GM23338 (cell line): ENCODE measurements around the gene PUS7. TPM values are rescaled to one million over a fixed set of nuclear protein-coding genes. Genes with fewer than 3 reads are reported as not detected.

ENCODE experiments used
- ATAC-seq: fragments of 200-7000 bp; cut with Tn5 transposase; 3 replicates; pipeline ENCODE4 v1.9.1; 2020
- DNase-seq: peaks from one replicate; pipeline ENCODE4 v3.0.0-alpha.2; 2015; ENCODE audit warnings: low spot score
- H2AFZ ChIP-seq: fragments of 200-600 bp; sonication (generic); 2 replicates; pipeline ENCODE4 v1.8.0; 2016; ENCODE audit warnings: antibody characterized with exemption, mild to moderate bottlenecking, moderate library complexity
- H3F3A ChIP-seq: fragments of 200-600 bp; sonication (generic); replicated peaks from 2 replicates; pipeline ENCODE4 v1.8.0; 2017; ENCODE audit warnings: antibody characterized with exemption, mixed run types, low read depth
- H3K27ac ChIP-seq: fragments of 200-600 bp; sonication (generic); 2 replicates; pipeline ENCODE4 v1.6.1; 2016; ENCODE audit warnings: low read depth
- H3K27me3 ChIP-seq: fragments of 200-600 bp; sonication (generic); 2 replicates; pipeline ENCODE4 v1.8.0; 2016; ENCODE audit warnings: mild to moderate bottlenecking, mixed run types, moderate library complexity; ENCODE audit not compliant: insufficient read depth
- H3K36me3 ChIP-seq: fragments of 200-600 bp; sonication (generic); 2 replicates; pipeline ENCODE4 v1.8.0; 2016; ENCODE audit warnings: mild to moderate bottlenecking; ENCODE audit not compliant: insufficient read depth
- H3K4me1 ChIP-seq: fragments of 200-600 bp; sonication (generic); 2 replicates; pipeline ENCODE4 v1.8.0; 2016; ENCODE audit warnings: mild to moderate bottlenecking, moderate library complexity; ENCODE audit not compliant: insufficient read depth
- H3K4me2 ChIP-seq: fragments of 200-600 bp; sonication (generic); 2 replicates; pipeline ENCODE4 v1.7.1; 2017; ENCODE audit warnings: mixed run types
- H3K4me3 ChIP-seq: fragments of 200-600 bp; sonication (generic); 2 replicates; pipeline ENCODE4 v1.6.1; 2016; ENCODE audit warnings: mixed run types
- H3K79me2 ChIP-seq: fragments of 200-600 bp; sonication (generic); replicated peaks from 2 replicates; pipeline ENCODE4 v1.8.0; 2017; ENCODE audit warnings: mild to moderate bottlenecking; ENCODE audit not compliant: insufficient read depth
- H3K9me2 ChIP-seq: fragments of 200-600 bp; sonication (generic); 2 replicates; pipeline ENCODE4 v1.8.0; 2017; ENCODE audit not compliant: insufficient read depth
- H4K20me1 ChIP-seq: fragments of 200-600 bp; sonication (generic); replicated peaks from 2 replicates; pipeline ENCODE4 v1.8.0; 2017; ENCODE audit warnings: mild to moderate bottlenecking; ENCODE audit not compliant: insufficient read depth
- H3K27ac Mint-ChIP-seq: 2 replicates; pipeline ENCODE4 v1.8.0; 2020; ENCODE audit warnings: inconsistent platforms, mild to moderate bottlenecking, moderate library complexity, mixed read lengths
- H3K27me3 Mint-ChIP-seq: 3 replicates; pipeline ENCODE4 v1.8.0; 2022; ENCODE audit warnings: low read depth, mild to moderate bottlenecking, moderate library complexity, mixed read lengths, inconsistent platforms; ENCODE audit not compliant: insufficient read depth, poor library complexity
- H3K36me3 Mint-ChIP-seq: 3 replicates; pipeline ENCODE4 v1.8.0; 2021; ENCODE audit warnings: low read depth, mild to moderate bottlenecking, inconsistent platforms, moderate library complexity, mixed read lengths
- H3K4me1 Mint-ChIP-seq: 3 replicates; pipeline ENCODE4 v1.8.0; 2020; ENCODE audit warnings: mild to moderate bottlenecking, inconsistent platforms, mixed read lengths
- H3K4me3 Mint-ChIP-seq: 3 replicates; pipeline ENCODE4 v1.8.0; 2021; ENCODE audit warnings: moderate library complexity, mild to moderate bottlenecking, inconsistent platforms, mixed read lengths
- H3K9me3 Mint-ChIP-seq: 3 replicates; pipeline ENCODE4 v1.8.0; 2020; ENCODE audit warnings: moderate library complexity, mild to moderate bottlenecking, inconsistent platforms, mixed read lengths
- CTCF ChIP-seq, 2 experiments: fragments of 200-600 bp in 1 of 2; sonication (generic) in 1 of 2; conservative IDR thresholded peaks; 2 replicates each; pipeline versions ENCODE4 v1.5.1 to v1.6.1; 2016 to 2017; ENCODE audit warnings: antibody characterized with exemption in 2 of 2, low read depth in 2 of 2, mild to moderate bottlenecking in 2 of 2, moderate library complexity in 1 of 2
- ETS1 ChIP-seq: IDR thresholded peaks from 2 replicates; pipeline ENCODE4 v1.6.1; 2016; ENCODE audit warnings: antibody characterized with exemption
- EZH2 ChIP-seq: fragments of 200-600 bp; sonication (generic); IDR thresholded peaks from one replicate; pipeline ENCODE4 v1.8.0; 2017; ENCODE audit warnings: antibody characterized with exemption, mild to moderate bottlenecking, low read depth; ENCODE audit not compliant: unreplicated experiment
- EZH2phosphoT487 ChIP-seq: fragments of 200-600 bp; sonication (generic); IDR thresholded peaks from one replicate; pipeline ENCODE4 v1.8.1; 2018; ENCODE audit warnings: antibody characterized with exemption; ENCODE audit not compliant: unreplicated experiment
- JUNB ChIP-seq: IDR thresholded peaks from one replicate; pipeline ENCODE4 v1.6.1; 2016; ENCODE audit warnings: antibody characterized with exemption; ENCODE audit not compliant: unreplicated experiment
- REST ChIP-seq: IDR thresholded peaks from one replicate; pipeline ENCODE4 v1.6.1; 2018; ENCODE audit warnings: antibody characterized with exemption; ENCODE audit not compliant: unreplicated experiment
- ZNF331 ChIP-seq: fragments of 250-450 bp; sonication (Bioruptor Pico); IDR thresholded peaks from 2 replicates; pipeline ENCODE4 v1.5.0; 2020; ENCODE audit warnings: low read depth, mild to moderate bottlenecking, moderate library complexity
- ZNF462 ChIP-seq: fragments of 250-450 bp; sonication (Bioruptor Pico); IDR thresholded peaks from 2 replicates; pipeline ENCODE4 v1.5.0; 2020; ENCODE audit warnings: mild to moderate bottlenecking, moderate library complexity
- polyA plus RNA-seq: library from polyadenylated mRNA; unstranded; fragments of >200 nt; fragmentation: Nextera tagmentation; extraction: Ambion mirVana; gene quantifications from 2 replicates; pipeline ENCODE4 v1.2.1, GENCODE V29; 2016
- total RNA-seq: library from RNA; depleted of rRNA; stranded (reverse); fragments of >200 nt; shearing (Covaris generic); gene quantifications from 2 replicates; pipeline ENCODE4 v1.2.3, GENCODE V29; 2014

The PUS7 gene
- total and polyA plus RNA-seq, 2 experiments from 2014 or later = 34.8 to 62.2 TPM

GRCh38 chr7:105559926-105560325 is 37.9 kb upstream of the PUS7 start (continued):
- TF ChIP-seq ZNF462 (CRISPR knock-in tag) (no peak), EZH2phosphoT487 (no peak)

GRCh38 chr7:105538339-105538738 is 16.3 kb upstream of the PUS7 start:
- Mint-ChIP-seq H3K36me3 (peaks cover 46% of the 10 kb centered on the region), H3K9me3 (no peaks in the 10 kb centered on the region)
- TF ChIP-seq CTCF (conservative IDR thresholded peaks at IDR 0.05; ENCODE audit: low read depth in 2 of 2) (no peak), JUNB (no peak), ETS1 (no peak), ZNF331 (CRISPR knock-in tag) (no peak), EZH2 (no peak), REST (no peak)

More at GRCh38 chr7:105538339-105538738, 16.3 kb upstream of the PUS7 start:
- no peak overlapping the region for H3K27ac Mint-ChIP-seq
- peaks cover 3% of the 10 kb centered on the region for H3K27me3 Mint-ChIP-seq
- H3F3A ChIP-seq = no peaks in the 10 kb centered on the region
- H3K9me2 ChIP-seq = no peaks in the 10 kb centered on the region
- ATAC-seq (no peak), DNase-seq (no peak)
- H3K4me3 Mint-ChIP-seq = no peak overlapping the region
- H3K27ac ChIP-seq = no peak overlapping the region
- no peak overlapping the region for H3K4me2 ChIP-seq
- no peak overlapping the region for H2AFZ ChIP-seq
- H3K4me1 ChIP-seq = peaks cover 10% of the 10 kb centered on the region
- 0 out of 2 replicates have a peak, but pooled peaks cover 7% of the 10 kb centered on the region for H4K20me1 ChIP-seq
- H3K4me3 ChIP-seq = no peak overlapping the region
- no peaks in the 10 kb centered on the region for H3K4me1 Mint-ChIP-seq
- peaks cover 23% of the 10 kb centered on the region for H3K79me2 ChIP-seq
- H3K27me3 ChIP-seq = no peaks in the 10 kb centered on the region
- H3K36me3 ChIP-seq = peaks cover 32% of the 10 kb centered on the region; the same call in 1 of the 2 replicates
